H1 (cell line): ENCODE measurements around the gene INSYN1. TPM values are rescaled to one million over a fixed set of nuclear protein-coding genes. Genes with fewer than 3 reads are reported as not detected.
A peak's percentile ranks its signal among the peaks of the same experiment; 100 is the strongest.

Experiments
- CTCF ChIP-seq, 3 experiments: IDR thresholded peaks; 1 replicate in 2 of 3; 2 replicates in 1 of 3; pipeline versions ENCODE4 v1.5.1 to v1.6.1; 2011; ENCODE audit warnings: low read length in 3 of 3, mild to moderate bottlenecking in 3 of 3, inconsistent platforms in 2 of 3, low read depth in 1 of 3, moderate library complexity in 1 of 3; ENCODE audit not compliant: insufficient read depth in 1 of 3; ENCODE audit errors: control extremely low read depth in 1 of 3
- EGR1 ChIP-seq: IDR thresholded peaks from 2 replicates; pipeline ENCODE4 v1.6.1; 2011; ENCODE audit warnings: low read depth, low read length, borderline replicate concordance
- EZH2 ChIP-seq: fragments of 200-600 bp; sonication (generic); IDR thresholded peaks from 2 replicates; pipeline ENCODE4 v1.7.1; 2012; ENCODE audit warnings: low read depth, mild to moderate bottlenecking, moderate library complexity, low read length, inconsistent platforms; ENCODE audit not compliant: severe bottlenecking
- FOSL1 ChIP-seq: IDR thresholded peaks from 2 replicates; pipeline ENCODE4 v1.6.1; 2011; ENCODE audit warnings: mild to moderate bottlenecking, low read depth, low read length, moderate library complexity; ENCODE audit not compliant: insufficient read depth
- GABPA ChIP-seq: IDR thresholded peaks from 2 replicates; pipeline ENCODE4 v1.6.1; 2011; ENCODE audit warnings: mild to moderate bottlenecking, low read length, moderate library complexity, borderline replicate concordance; ENCODE audit not compliant: insufficient read depth
- GTF2F1 ChIP-seq: IDR thresholded peaks from 2 replicates; pipeline ENCODE4 v1.6.1; 2012; ENCODE audit warnings: low read depth, low read length, improper control_type of control experiment, borderline replicate concordance
- HDAC2 ChIP-seq, 2 experiments: fragments of 300-600 bp in 1 of 2; sonication (generic) in 1 of 2; IDR thresholded peaks; 2 replicates each; pipeline ENCODE4 v1.6.1; 2011 to 2012; ENCODE audit warnings: low read depth in 2 of 2, low read length in 2 of 2, mild to moderate bottlenecking in 2 of 2, moderate library complexity in 2 of 2, borderline replicate concordance in 1 of 2, inconsistent platforms in 1 of 2
- KDM5A ChIP-seq: fragments of 200-600 bp; IDR thresholded peaks from 2 replicates; pipeline ENCODE4 v1.7.1; 2012; ENCODE audit warnings: mild to moderate bottlenecking, low read length, inconsistent platforms, mixed read lengths
- MAFK ChIP-seq: IDR thresholded peaks from 2 replicates; pipeline ENCODE4 v1.6.1; 2012; ENCODE audit warnings: low read depth, mild to moderate bottlenecking, improper control_type of control experiment, low read length
- NRF1 ChIP-seq: IDR thresholded peaks from 2 replicates; pipeline ENCODE4 v1.6.1; 2011; ENCODE audit warnings: mild to moderate bottlenecking, low read depth, low read length, improper control_type of control experiment
- POLR2AphosphoS5 ChIP-seq: IDR thresholded peaks from 2 replicates; pipeline ENCODE4 v1.6.1; 2011; ENCODE audit warnings: low read depth, low read length
- RAD21 ChIP-seq, 2 experiments: IDR thresholded peaks in 1 of 2; conservative IDR thresholded peaks in 1 of 2; 2 replicates each; pipeline ENCODE4 v1.6.1; 2011; ENCODE audit warnings: low read depth in 2 of 2, low read length in 2 of 2, improper control_type of control experiment in 1 of 2, inconsistent platforms in 1 of 2, mild to moderate bottlenecking in 1 of 2, moderate library complexity in 1 of 2
- RFX5 ChIP-seq: IDR thresholded peaks from 2 replicates; pipeline ENCODE4 v1.6.1; 2011; ENCODE audit warnings: low read depth, low read length, improper control_type of control experiment, borderline replicate concordance
- TEAD4 ChIP-seq: IDR thresholded peaks from 2 replicates; pipeline ENCODE4 v1.6.1; 2012; ENCODE audit warnings: low read depth, low read length, inconsistent platforms, mixed read lengths
- ZNF274 ChIP-seq: IDR thresholded peaks from 2 replicates; pipeline ENCODE4 v1.7.0; 2012; ENCODE audit warnings: low read length, borderline replicate concordance; ENCODE audit errors: extremely low read depth
- polyA plus RNA-seq, 7 experiments: library from polyadenylated mRNA; depleted of rRNA in 3 of 7; stranded (reverse) in 5 of 7; unstranded in 2 of 7; fragments of >200 nt in 5 of 7; fragments of 200-250 nt in 2 of 7; gene quantifications; 1 replicate in 5 of 7; 2 replicates in 1 of 7; 4 replicates in 1 of 7; pipeline versions ENCODE4 v1.2.1 to v1.2.3, GENCODE V29; 2011 to 2013; ENCODE audit warnings: missing spikeins in 2 of 7, mixed read lengths in 2 of 7
- total RNA-seq: library from RNA; stranded (reverse); fragmentation: NEBNext Ultra II Directional; extraction: Animal tissue kit (Norgen Biotek cat#: 25700); gene quantifications from 2 replicates; pipeline ENCODE4 v1.2.1, GENCODE V29; 2021

INSYN1 gene
- total and polyA plus RNA-seq, 2 of the 8 experiments (the other 6 are each of a cell fraction or from before 2014, with no cell fraction given): 7.2 to 10.2 TPM

- TF ChIP-seq RAD21 (IDR thresholded peaks at IDR 0.05 in 1 of 2, conservative IDR thresholded peaks at IDR 0.05 in 1 of 2; ENCODE audit: low read depth in 2 of 2, low read length in 2 of 2): peak; percentile 77 to 79
- TF ChIP-seq EZH2: no peak
- TF ChIP-seq FOSL1: no peak
- no peak for TF ChIP-seq HDAC2 (IDR thresholded peaks at IDR 0.05; ENCODE audit: borderline replicate concordance in 1 of 2, low read depth in 2 of 2, low read length in 2 of 2)
- TF ChIP-seq KDM5A: no peak
- no peak for TF ChIP-seq TEAD4
- TF ChIP-seq MAFK: no peak
- no peak for TF ChIP-seq ZNF274
- TF ChIP-seq POLR2AphosphoS5: no peak
- TF ChIP-seq EGR1: no peak
- no peak for TF ChIP-seq NRF1
- TF ChIP-seq CTCF (IDR thresholded peaks at IDR 0.05; ENCODE audit: control extremely low read depth in 1 of 3, insufficient read depth in 1 of 3, low read depth in 1 of 3, low read length in 3 of 3): peak; percentile 37 to 73 (median 70)
- TF ChIP-seq RFX5: no peak
- TF ChIP-seq GTF2F1: no peak
- TF ChIP-seq GABPA: no peak
- TF ChIP-seq, all 59 proteins: peak for 3
These were observed 28.1 kb upstream of the INSYN1 start (continued) for GRCh38 chr15:73781038-73781925.
